Stimulated activated CD4-positive, alpha-beta T cell treated with anti-CD3 and anti-CD28 coated beads, Interleukin-4, amount 100 ng/mL, for 1 hour (primary cell): Measurements from ENCODE around the gene SLC5A3.
A peak's percentile ranks its signal among the peaks of the same experiment; 100 is the strongest.

Source experiments
- DNase-seq: peaks from one replicate; pipeline ENCODE4 v3.0.0-alpha.2; 2020

The SLC5A3 gene

GRCh38 chr21:34072145-34073031 lies 990 bp upstream of the SLC5A3 start:
- DNase-seq: no peak

- peak; percentile 55 for DNase-seq
These were observed 438 bp downstream of the SLC5A3 start for GRCh38 chr21:34073749-34074282.

GRCh38 chr21:34074283-34075090 lies 1.1 kb downstream of the SLC5A3 start:
- peak; percentile 20 for DNase-seq

GRCh38 chr21:34075091-34075425 lies 1.7 kb downstream of the SLC5A3 start:
- no peak for DNase-seq

GRCh38 chr21:34075760-34076660 lies 2.6 kb downstream of the SLC5A3 start:
- DNase-seq: no peak

GRCh38 chr21:34076835-34077234 lies 3.5 kb downstream of the SLC5A3 start:
- no peak for DNase-seq

- no peak for DNase-seq
These were observed 4.5 kb downstream of the SLC5A3 start for GRCh38 chr21:34077888-34078287.

GRCh38 chr21:34078915-34079314 lies 5.5 kb downstream of the SLC5A3 start:
- no peak for DNase-seq

- no peak for DNase-seq
These were observed 7.3 kb downstream of the SLC5A3 start for GRCh38 chr21:34080710-34081109.

GRCh38 chr21:34082769-34083168 lies 9.4 kb downstream of the SLC5A3 start:
- DNase-seq: no peak

- DNase-seq: no peak
These were observed 10.0 kb downstream of the SLC5A3 start for GRCh38 chr21:34083357-34083756.

- DNase-seq: no peak
These were observed 11.8 kb downstream of the SLC5A3 start for GRCh38 chr21:34085129-34085528.

GRCh38 chr21:34086887-34087306 lies 13.5 kb downstream of the SLC5A3 start:
- DNase-seq: no peak

- DNase-seq: no peak
These were observed 15.4 kb downstream of the SLC5A3 start for GRCh38 chr21:34088752-34089151.

- no peak for DNase-seq
These were observed 17.7 kb downstream of the SLC5A3 start for GRCh38 chr21:34091032-34091431.

GRCh38 chr21:34091607-34092006 lies 18.2 kb downstream of the SLC5A3 start:
- DNase-seq: no peak

- no peak for DNase-seq
These were observed 19.0 kb downstream of the SLC5A3 start for GRCh38 chr21:34092262-34092921.

GRCh38 chr21:34093083-34093482 lies 19.7 kb downstream of the SLC5A3 start:
- DNase-seq: no peak

GRCh38 chr21:34094949-34095348 lies 21.6 kb downstream of the SLC5A3 start:
- no peak for DNase-seq

- no peak for DNase-seq
These were observed 24.1 kb downstream of the SLC5A3 start for GRCh38 chr21:34097442-34097841.

- DNase-seq: no peak
These were observed 27.0 kb downstream of the SLC5A3 start for GRCh38 chr21:34100337-34100736.

- no peak for DNase-seq
These were observed 27.4 kb downstream of the SLC5A3 start for GRCh38 chr21:34100790-34101189.
